GM12874 (cell line): ENCODE data around the gene NTRK3.

ENCODE experiments used
- TF ChIP-seq, protein P1 (sequence below): IDR thresholded peaks from 2 replicates; pipeline ENCODE4 v1.5.1; 2011; ENCODE audit warnings: low read depth, mild to moderate bottlenecking, control low read depth, low read length, moderate library complexity; ENCODE audit not compliant: insufficient read depth

NTRK3 gene

DNA sequence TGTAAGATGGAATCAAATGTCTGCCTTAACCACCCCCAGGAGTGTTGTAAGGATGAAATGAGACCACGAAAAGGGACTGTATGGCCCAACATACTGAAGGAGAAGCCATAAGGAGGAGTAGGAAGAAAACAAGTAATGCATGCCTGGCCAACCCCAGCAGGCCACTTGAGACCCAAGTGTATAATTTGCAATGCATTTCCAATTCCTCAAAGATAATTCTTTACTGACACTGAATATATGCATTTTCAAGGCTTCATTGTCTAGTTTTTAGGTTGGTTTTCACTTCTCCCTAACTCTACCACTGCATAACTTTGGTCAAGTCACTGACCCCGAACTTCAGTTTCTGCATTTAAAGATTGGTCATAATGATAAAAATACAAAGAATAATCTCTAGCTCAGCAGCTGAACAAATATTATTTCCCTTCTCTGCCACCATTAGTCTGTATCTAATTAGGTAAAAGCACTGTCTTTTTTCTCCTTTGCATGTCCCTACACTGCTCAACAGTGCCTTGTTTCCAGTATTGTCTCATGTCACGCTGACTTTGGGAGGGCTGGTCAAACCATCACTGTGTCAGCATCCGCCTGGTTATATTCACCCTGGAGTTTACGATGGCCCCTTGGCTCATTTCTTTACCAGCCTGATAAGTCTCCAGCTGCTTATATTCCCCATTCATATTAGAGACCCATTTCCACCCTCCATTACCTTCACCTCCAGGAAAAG lies 378.6 kb downstream of the NTRK3 start:
- TF ChIP-seq, protein P1, sequence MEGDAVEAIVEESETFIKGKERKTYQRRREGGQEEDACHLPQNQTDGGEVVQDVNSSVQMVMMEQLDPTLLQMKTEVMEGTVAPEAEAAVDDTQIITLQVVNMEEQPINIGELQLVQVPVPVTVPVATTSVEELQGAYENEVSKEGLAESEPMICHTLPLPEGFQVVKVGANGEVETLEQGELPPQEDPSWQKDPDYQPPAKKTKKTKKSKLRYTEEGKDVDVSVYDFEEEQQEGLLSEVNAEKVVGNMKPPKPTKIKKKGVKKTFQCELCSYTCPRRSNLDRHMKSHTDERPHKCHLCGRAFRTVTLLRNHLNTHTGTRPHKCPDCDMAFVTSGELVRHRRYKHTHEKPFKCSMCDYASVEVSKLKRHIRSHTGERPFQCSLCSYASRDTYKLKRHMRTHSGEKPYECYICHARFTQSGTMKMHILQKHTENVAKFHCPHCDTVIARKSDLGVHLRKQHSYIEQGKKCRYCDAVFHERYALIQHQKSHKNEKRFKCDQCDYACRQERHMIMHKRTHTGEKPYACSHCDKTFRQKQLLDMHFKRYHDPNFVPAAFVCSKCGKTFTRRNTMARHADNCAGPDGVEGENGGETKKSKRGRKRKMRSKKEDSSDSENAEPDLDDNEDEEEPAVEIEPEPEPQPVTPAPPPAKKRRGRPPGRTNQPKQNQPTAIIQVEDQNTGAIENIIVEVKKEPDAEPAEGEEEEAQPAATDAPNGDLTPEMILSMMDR = no peak

DNA sequence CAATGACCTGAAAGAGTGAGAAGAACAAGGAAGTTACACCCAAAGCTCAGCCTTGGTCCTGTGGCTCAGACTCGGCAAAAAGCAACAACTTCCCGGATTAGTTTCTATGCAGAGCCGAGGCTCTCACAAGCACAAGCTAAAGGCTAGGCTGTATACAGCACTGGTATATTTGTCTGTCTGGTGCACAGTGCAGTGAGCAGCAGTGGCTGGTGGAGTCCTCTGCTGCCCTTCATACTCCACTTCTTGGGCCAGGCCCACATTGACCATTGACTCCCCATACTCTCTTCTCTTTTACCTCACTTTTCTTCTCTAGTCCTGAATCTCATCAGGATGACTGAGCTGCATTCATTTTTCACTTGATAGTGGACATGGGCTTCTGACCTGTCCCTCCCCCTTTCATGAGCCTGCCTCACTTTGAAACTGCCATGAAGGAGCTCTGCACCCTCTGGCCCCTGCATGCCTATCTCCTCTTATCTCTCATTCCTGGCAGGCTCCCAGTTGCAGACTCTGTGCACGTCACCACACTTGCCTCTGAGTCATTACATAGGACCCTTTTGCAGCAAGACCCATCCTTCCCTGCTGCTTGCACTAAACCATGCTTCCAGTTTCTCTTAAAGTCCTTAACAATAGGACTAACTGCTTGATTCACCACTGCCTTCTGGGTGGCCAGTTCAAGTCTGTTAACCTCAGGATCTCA lies 379.3 kb downstream of the NTRK3 start:
- TF ChIP-seq, protein P1 = no peak

DNA sequence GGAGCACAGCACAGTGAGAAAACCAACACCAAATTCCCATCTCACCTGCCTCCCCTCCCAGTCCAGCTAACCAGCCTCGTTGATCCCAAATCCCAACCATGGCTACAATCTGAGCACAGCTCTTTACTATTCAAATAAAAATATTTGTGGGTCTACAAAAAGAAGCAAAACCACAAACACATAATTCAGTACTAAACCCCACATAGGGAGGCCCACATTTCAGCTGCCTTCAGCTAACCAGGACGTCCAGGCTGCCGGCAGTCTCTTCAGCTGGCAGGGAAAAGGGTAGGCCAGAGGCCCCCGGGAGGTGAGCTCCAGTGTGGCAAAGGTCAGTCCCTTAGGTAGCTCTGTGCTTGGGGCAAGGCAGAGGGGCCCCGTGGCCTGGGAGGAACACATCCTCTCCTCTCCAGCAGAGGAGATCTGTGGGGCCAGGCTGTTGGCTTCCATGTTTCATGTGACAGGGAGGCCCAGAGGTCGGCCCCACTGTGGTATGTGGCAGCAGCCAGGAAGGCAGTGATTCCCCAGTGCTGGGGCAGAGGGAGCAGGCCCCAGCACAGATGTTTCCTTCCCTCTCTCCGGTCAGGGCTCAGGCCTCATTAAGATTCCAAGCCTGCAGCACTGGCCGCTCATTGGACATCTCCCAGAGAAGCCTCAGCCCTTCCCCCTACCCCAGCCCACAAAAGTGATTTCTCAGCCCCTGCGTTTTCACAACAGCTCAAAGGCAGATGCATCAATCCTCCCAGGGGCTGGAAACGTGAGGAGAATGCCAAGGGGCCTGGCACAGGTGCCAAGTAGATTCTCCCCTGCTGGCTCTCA lies 381.4 kb downstream of the NTRK3 start:
- TF ChIP-seq, protein P1 = no peak

DNA sequence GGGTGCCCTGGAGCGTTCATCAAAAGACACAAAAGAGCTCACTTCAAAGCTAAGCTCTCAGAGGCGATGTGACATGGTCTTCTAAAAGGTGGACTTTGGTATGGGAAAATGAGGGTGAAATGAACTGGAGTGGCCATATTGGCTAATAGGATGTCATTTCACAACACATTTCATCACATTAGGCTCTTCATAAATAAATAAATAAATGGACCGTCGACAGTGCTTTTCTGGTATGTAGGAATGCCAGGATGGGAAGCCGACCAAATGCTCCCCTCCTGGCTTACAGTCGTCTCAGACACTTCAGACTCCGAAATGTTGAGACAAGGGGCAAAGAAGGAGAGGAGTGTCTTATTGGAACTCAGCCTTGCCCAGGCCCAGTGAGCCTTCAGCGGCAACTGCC lies 383.0 kb downstream of the NTRK3 start:
- TF ChIP-seq, protein P1 = no peak

DNA sequence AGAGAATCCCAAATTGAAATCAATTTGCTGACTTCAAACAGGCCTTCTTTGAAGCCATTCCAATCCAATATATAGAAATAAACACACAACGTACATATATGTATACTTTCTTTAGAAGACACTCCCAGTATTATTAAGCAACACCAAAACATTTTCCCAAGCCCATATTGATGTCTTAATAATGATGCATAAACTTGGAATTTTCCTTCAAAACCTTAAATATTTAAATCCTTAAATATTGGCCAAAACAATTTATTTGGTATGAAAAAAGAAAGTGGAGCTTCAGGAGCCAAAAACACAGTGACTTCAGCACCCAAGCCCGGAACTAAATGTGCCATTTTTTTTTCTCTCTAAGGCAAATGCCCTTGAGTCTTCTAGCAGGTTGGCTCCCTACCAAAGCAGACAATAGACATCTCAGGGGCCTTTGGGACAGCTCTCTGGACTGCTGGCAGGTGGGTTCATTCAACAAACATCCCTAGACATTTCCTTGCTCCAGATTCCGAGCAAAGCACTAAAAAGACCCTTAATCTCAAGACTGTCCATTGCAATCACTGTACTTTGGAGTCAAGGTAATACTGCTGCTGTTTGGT lies 384.7 kb downstream of the NTRK3 start:
- TF ChIP-seq, protein P1 = no peak

DNA sequence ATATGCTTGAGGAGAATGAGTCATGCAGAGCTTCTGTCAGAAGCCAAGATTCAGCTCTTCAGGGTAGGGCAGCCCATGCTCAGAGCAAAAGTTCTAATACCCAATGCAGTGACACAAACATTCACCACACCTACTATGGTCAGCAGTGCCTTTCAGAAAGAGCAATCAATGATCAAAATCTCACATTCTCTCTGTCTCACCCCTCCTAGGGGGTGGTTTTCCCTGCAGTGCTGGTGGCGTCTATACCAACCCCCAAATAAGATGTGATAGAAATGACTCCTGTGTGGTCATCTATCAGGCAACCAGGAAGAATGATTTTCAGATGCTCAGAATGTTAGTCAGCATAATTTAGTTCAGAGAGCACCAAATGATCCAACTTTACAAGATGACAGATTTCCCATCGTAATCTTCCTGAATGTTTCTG lies 385.3 kb downstream of the NTRK3 start:
- TF ChIP-seq, protein P1 = no peak

DNA sequence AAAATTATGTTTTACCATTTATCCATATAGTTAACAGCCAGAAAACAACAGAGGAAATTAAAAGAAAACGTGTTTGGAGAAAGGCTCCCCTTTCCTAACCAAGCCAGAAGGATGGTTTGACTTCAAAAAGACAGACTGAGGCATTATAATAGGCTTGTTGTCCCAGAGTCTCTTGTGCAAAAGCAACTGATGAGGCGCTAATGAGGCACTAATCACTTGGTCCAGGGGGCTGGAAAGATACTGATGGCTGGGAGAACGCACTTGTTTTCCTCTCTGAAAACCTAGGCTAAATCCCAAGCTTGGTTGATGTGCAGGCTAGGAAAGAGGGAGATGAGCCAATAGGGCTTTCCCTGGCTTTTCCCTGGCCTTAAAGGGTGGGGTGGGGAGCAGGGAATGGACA lies 389.6 kb downstream of the NTRK3 start:
- TF ChIP-seq, protein P1 = no peak
